ENCODE measurements around the gene ZFAND3.

GRCh38 chr6:38168126-38168525, 348.6 kb downstream of the ZFAND3 start:
- no peak for TF ChIP-seq CTCF (IDR thresholded peaks at IDR 0.05 in 8 of 11, conservative IDR thresholded peaks at IDR 0.05 in 3 of 11)
- TF ChIP-seq POLR2A (IDR thresholded peaks at IDR 0.05), result no peak
- no peak for TF ChIP-seq POLR2AphosphoS5 (IDR thresholded peaks at IDR 0.05)

Data from spleen (tissue), 7 donors.